Sigmoid colon (tissue), 7 donors: ENCODE results near the gene BCAS1. TPM values are rescaled to one million over a fixed set of nuclear protein-coding genes. Genes with fewer than 3 reads are reported as not detected.

Experiments used
- DNase-seq: peaks from one replicate; pipeline ENCODE4 v3.0.0-alpha.2; 2019
- H3K27ac ChIP-seq, 4 donors: fragments of 200-600 bp; sonication (generic); one replicate each; pipeline ENCODE4 v1.5.1; 2016 to 2019; ENCODE audit warnings: mild to moderate bottlenecking in 1 of 4
- H3K27me3 ChIP-seq, 3 donors: fragments of 200-600 bp; sonication (generic); one replicate each; pipeline ENCODE4 v1.5.1; 2019; ENCODE audit warnings: mild to moderate bottlenecking in 1 of 3
- H3K36me3 ChIP-seq, 4 donors: fragments of 200-600 bp; sonication (generic); one replicate each; pipeline ENCODE4 v1.5.1; 2016 to 2019
- H3K4me1 ChIP-seq, 4 donors: fragments of 200-600 bp; sonication (generic); one replicate each; pipeline ENCODE4 v1.5.1; 2017 to 2019
- H3K4me3 ChIP-seq, 4 donors: fragments of 200-600 bp; sonication (generic); one replicate each; pipeline ENCODE4 v1.5.1; 2017 to 2019; ENCODE audit warnings: mild to moderate bottlenecking in 2 of 4, moderate library complexity in 1 of 4
- H3K9me3 ChIP-seq, 4 donors: fragments of 200-600 bp in 3 of 4; sonication (generic) in 3 of 4; one replicate each; pipeline versions ENCODE4 v1.5.1 to v1.6.1; 2013 to 2019
- CTCF ChIP-seq, 4 experiments: fragments of 450-650 bp in 3 of 4; fragments of 200-600 bp in 1 of 4; IDR thresholded peaks; one replicate each; pipeline ENCODE4 v1.5.1; 2016 to 2019; ENCODE audit warnings: antibody characterized with exemption in 4 of 4, mild to moderate bottlenecking in 3 of 4, moderate library complexity in 2 of 4
- EP300 ChIP-seq, 4 donors: sonication (generic); formaldehyde crosslinking; IDR thresholded peaks; one replicate each; pipeline ENCODE4 v1.6.1; 2017; ENCODE audit warnings: antibody characterized with exemption in 4 of 4
- POLR2A ChIP-seq, 2 donors: fragments of 450-650 bp; IDR thresholded peaks; one replicate each; pipeline ENCODE4 v1.6.1; 2016; ENCODE audit warnings: antibody characterized with exemption in 2 of 2, mild to moderate bottlenecking in 2 of 2, moderate library complexity in 2 of 2
- POLR2AphosphoS5 ChIP-seq, 4 donors: sonication (generic); formaldehyde crosslinking; IDR thresholded peaks; one replicate each; pipeline ENCODE4 v1.6.1; 2017; ENCODE audit warnings: antibody characterized with exemption in 4 of 4
- WGBS, 2 donors: extraction: QIAGEN DNeasy Blood & Tissue Kit; methylation state at CpG; one replicate each; pipeline ENCODE4 v1.1.7; 2013; 5-methylcytosine and 5-hydroxymethylcytosine counted together
- intact Hi-C: fragments of 100-400 bp; cut with DNase I; formaldehyde crosslinking; loops from one replicate; pipeline ENCODE4 v1.15.1; 2023
- polyA plus RNA-seq, 3 donors: library from polyadenylated mRNA; stranded (reverse); fragments of 200-250 nt; gene quantifications; one replicate each; pipeline ENCODE4 v1.2.3, GENCODE V29; 2013
- total RNA-seq, 4 donors: library from RNA; depleted of rRNA; stranded (reverse); fragments of >200 nt; gene quantifications; one replicate each; pipeline ENCODE4 v1.1.0, GENCODE V29; 2016
- donor health status: healthy with polysubstance abuse.
- donor health status: Bipolar disorder and iron deficiency.
- donor health status: healthy.

Gene BCAS1
- total and polyA plus RNA-seq, 7 donors, result 0.71 to 198 (median 35.4) TPM; not detected in 2

DNA sequence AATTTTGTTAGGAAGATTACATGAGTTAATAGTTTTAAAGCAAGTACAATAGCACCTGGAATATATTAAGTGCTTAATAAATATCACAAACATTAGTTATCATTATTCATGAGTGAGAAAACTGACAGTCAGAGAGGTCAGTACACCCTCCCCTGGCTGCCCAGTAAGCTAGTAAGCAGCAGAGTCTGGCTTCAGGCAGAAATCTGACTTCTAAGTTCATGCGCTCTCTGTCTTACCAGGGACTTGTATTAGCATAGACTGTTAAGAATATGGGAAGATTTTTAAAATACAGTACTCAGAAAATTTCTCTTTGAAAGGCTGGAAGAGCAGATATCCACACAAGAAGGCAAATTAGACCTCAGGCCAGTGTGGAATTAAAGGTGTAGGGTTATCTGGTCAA is 40.8 kb downstream of the BCAS1 start:
- Histone ChIP-seq H3K4me1 (peaks cover 0 to 12% (median 6%) of the 10 kb centered on the region in 4 donors), H3K27ac (no peak overlapping the region), H3K4me3 (no peak overlapping the region), H3K27me3 (no peaks in the 10 kb centered on the region), H3K9me3 (no peaks in the 10 kb centered on the region), H3K36me3 (no peaks in the 10 kb centered on the region)
- intact Hi-C loops, result no loop called here
- DNase-seq, result no peak
- TF ChIP-seq POLR2AphosphoS5 (IDR thresholded peaks at IDR 0.05) (no peak), EP300 (IDR thresholded peaks at IDR 0.05) (no peak), CTCF (IDR thresholded peaks at IDR 0.05) (no peak), POLR2A (IDR thresholded peaks at IDR 0.05) (no peak)
- WGBS, 2 donors, result 98 to 100% methylated on average over 1 of the region's 1 CpG

- peaks cover 0 to 13% (median 6%) of the 10 kb centered on the region in 4 donors for H3K4me1 ChIP-seq
- H3K27me3 ChIP-seq, result no peaks in the 10 kb centered on the region
- H3K27ac ChIP-seq, result no peak overlapping the region
- H3K4me3 ChIP-seq, result no peak overlapping the region
- 82 to 87% methylated on average over 5 of the region's 5 CpGs for WGBS, 2 donors
- intact Hi-C loops, result no loop called here
- TF ChIP-seq POLR2A (IDR thresholded peaks at IDR 0.05), result no peak
- H3K9me3 ChIP-seq, result no peaks in the 10 kb centered on the region
- H3K36me3 ChIP-seq, result no peaks in the 10 kb centered on the region
- DNase-seq, result no peak
Measured at GRCh38 chr20:54029176-54029575, 41.2 kb downstream of the BCAS1 start.

DNA sequence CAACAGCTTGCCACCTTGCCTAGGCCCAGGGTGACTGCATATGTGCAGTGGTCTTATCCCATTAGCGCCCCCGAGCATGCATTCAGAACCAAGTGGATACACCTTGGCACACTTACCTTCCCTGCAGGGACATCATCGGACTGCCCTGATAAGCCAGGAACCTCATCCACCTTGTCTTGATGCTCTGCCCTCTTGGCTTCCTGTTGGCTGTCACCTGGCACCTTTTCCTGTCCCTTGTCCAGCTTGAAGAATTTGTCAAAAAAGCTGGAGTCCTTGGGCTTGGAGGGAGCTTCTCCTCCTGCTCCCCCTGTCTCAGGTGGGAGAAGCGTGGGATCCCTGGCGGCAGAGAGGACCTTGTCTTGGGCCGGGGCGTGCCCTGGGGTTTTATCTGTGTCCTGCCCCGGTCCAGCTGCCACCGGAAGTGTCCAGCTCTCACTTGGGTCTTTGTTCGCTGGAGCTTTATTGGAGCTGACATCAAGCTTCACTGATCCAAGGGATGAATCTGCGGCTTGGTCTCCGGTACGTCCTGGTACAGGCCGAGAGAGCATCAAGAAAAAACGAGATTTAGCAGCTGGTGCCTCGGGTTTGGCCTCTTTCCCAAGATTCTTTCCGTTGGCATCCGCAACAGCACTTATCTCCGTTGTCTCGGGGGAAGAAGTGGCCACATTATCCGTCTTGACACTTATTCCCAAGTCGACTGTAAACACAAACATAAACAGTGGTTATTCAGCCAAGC is 42.0 kb downstream of the BCAS1 start:
- intact Hi-C loops, result no loop called here
- TF ChIP-seq POLR2A (IDR thresholded peaks at IDR 0.05), result no peak
- TF ChIP-seq POLR2AphosphoS5 (IDR thresholded peaks at IDR 0.05), result no peak
- no peak for TF ChIP-seq EP300 (IDR thresholded peaks at IDR 0.05)
- no peak for TF ChIP-seq CTCF (IDR thresholded peaks at IDR 0.05)
- Histone ChIP-seq H3K4me3 (no peak overlapping the region), H3K27ac (no peak overlapping the region), H3K36me3 (no peaks in the 10 kb centered on the region), H3K4me1 (peaks cover 0 to 13% (median 6%) of the 10 kb centered on the region in 4 donors), H3K27me3 (no peaks in the 10 kb centered on the region), H3K9me3 (no peaks in the 10 kb centered on the region)
- 85 to 88% methylated on average over 22 of the region's 22 CpGs for WGBS, 2 donors
- no peak for DNase-seq

DNA sequence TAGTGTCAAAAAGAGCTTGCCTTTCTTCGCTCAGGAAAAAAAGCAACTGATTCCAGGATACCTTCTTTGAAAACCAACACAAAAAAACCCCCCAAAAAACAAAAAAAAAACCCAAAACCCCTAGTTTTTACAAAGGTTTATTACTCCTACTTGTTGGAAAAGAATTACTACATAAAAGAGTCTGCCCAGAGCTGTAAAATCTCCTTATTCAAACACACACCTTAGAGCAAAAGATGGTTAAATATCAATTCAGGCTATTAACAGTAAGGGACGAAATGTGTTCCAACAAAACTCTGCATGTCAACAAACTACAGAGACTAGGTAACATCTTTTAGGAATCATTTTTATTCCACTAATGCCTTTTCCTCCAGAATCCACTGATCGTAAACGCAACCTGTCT is 42.7 kb downstream of the BCAS1 start:
- H3K9me3 ChIP-seq, result no peaks in the 10 kb centered on the region
- H3K4me3 ChIP-seq, result no peak overlapping the region
- H3K4me1 ChIP-seq, result peaks cover 0 to 13% (median 6%) of the 10 kb centered on the region in 4 donors
- H3K27me3 ChIP-seq, result no peaks in the 10 kb centered on the region
- intact Hi-C loops, result no loop called here
- H3K36me3 ChIP-seq, result no peaks in the 10 kb centered on the region
- TF ChIP-seq POLR2A (IDR thresholded peaks at IDR 0.05) (no peak), POLR2AphosphoS5 (IDR thresholded peaks at IDR 0.05) (no peak), CTCF (IDR thresholded peaks at IDR 0.05) (no peak), EP300 (IDR thresholded peaks at IDR 0.05) (no peak)
- DNase-seq, result no peak
- 14 to 50% methylated on average over 4 of the region's 4 CpGs for WGBS, 2 donors
- no peak overlapping the region for H3K27ac ChIP-seq

GRCh38 chr20:54026295-54027064 is 43.9 kb downstream of the BCAS1 start:
- DNase-seq, result no peak
- Histone ChIP-seq H3K27ac (no peak overlapping the region), H3K4me1 (peaks cover 0 to 13% (median 6%) of the 10 kb centered on the region in 4 donors), H3K4me3 (no peak overlapping the region), H3K9me3 (no peaks in the 10 kb centered on the region), H3K36me3 (no peaks in the 10 kb centered on the region), H3K27me3 (no peaks in the 10 kb centered on the region)
- 82 to 88% methylated on average over 8 of the region's 8 CpGs for WGBS, 2 donors
- intact Hi-C loops, result no loop called here
- no peak for TF ChIP-seq POLR2AphosphoS5 (IDR thresholded peaks at IDR 0.05)
- no peak for TF ChIP-seq POLR2A (IDR thresholded peaks at IDR 0.05)
- no peak for TF ChIP-seq EP300 (IDR thresholded peaks at IDR 0.05)
- no peak for TF ChIP-seq CTCF (IDR thresholded peaks at IDR 0.05)
